HK-2 (cell line): ENCODE data around the gene PGA4.
"Not testable (repeated sequence)": the region's sequence is repeated elsewhere in the genome, so short reads cannot be mapped to it uniquely, and the experiment has no call there.

ENCODE experiments used
- DNase-seq: peaks from one replicate; pipeline ENCODE4 v3.0.0-alpha.2; 2018; ENCODE audit not compliant: unreplicated experiment

The PGA4 gene

GRCh38 chr11:61250796-61251765, 28.9 kb downstream of the PGA4 start:
- not testable (repeated sequence) for DNase-seq

- DNase-seq: not testable (repeated sequence)
These were observed 30.2 kb downstream of the PGA4 start for GRCh38 chr11:61252332-61252731.

GRCh38 chr11:61254403-61255025, 32.4 kb downstream of the PGA4 start:
- DNase-seq: peak; percentile 49

GRCh38 chr11:61256710-61257482, 34.7 kb downstream of the PGA4 start:
- no peak for DNase-seq

- DNase-seq: no peak
These were observed 36.4 kb downstream of the PGA4 start for GRCh38 chr11:61258546-61258945.

- DNase-seq: no peak
These were observed 37.2 kb downstream of the PGA4 start for GRCh38 chr11:61259363-61259762.

- DNase-seq: no peak
These were observed 42.2 kb downstream of the PGA4 start for GRCh38 chr11:61264371-61264770.

- no peak for DNase-seq
These were observed 42.6 kb downstream of the PGA4 start for GRCh38 chr11:61264795-61265194.

- no peak for DNase-seq
These were observed 43.2 kb downstream of the PGA4 start for GRCh38 chr11:61265357-61265756.

- no peak for DNase-seq
These were observed 44.5 kb downstream of the PGA4 start for GRCh38 chr11:61266602-61267001.

GRCh38 chr11:61267437-61267841, 45.3 kb downstream of the PGA4 start:
- DNase-seq: no peak

- DNase-seq: no peak
These were observed 46.6 kb downstream of the PGA4 start for GRCh38 chr11:61268588-61269250.

GRCh38 chr11:61270354-61271076, 48.4 kb downstream of the PGA4 start:
- no peak for DNase-seq

- DNase-seq: no peak
These were observed 50.6 kb downstream of the PGA4 start for GRCh38 chr11:61272731-61273130.

- DNase-seq: no peak
These were observed 51.3 kb downstream of the PGA4 start for GRCh38 chr11:61273178-61274078.

GRCh38 chr11:61274084-61274483, 51.9 kb downstream of the PGA4 start:
- no peak for DNase-seq

GRCh38 chr11:61275191-61275590, 53.0 kb downstream of the PGA4 start:
- no peak for DNase-seq

- DNase-seq: no peak
These were observed 55.2 kb downstream of the PGA4 start for GRCh38 chr11:61277186-61278000.

- DNase-seq: no peak
These were observed 55.9 kb downstream of the PGA4 start for GRCh38 chr11:61278001-61278470.
